Immature natural killer cell (primary cell): ENCODE data around the gene PDZD8. TPM values are rescaled to one million over a fixed set of nuclear protein-coding genes. Genes with fewer than 3 reads are reported as not detected.
A peak's percentile ranks its signal among the peaks of the same experiment; 100 is the strongest.
"Not testable (repeated sequence)": the region's sequence is repeated elsewhere in the genome, so short reads cannot be mapped to it uniquely, and the experiment has no call there.

ENCODE experiments used
- DNase-seq, 3 donors: peaks; one replicate each; pipeline ENCODE4 v3.0.0; 2022; ENCODE audit warnings: mixed read lengths in 1 of 3
- H3K27ac Mint-ChIP-seq, 6 donors: one replicate each; pipeline ENCODE4 v1.8.0; 2020; ENCODE audit warnings: mixed read lengths in 6 of 6, mild to moderate bottlenecking in 5 of 6, inconsistent platforms in 4 of 6, moderate library complexity in 3 of 6
- H3K27me3 Mint-ChIP-seq, 3 donors: one replicate each; pipeline ENCODE4 v1.8.0; 2020 to 2021; ENCODE audit warnings: low read depth in 3 of 3, mild to moderate bottlenecking in 3 of 3, mixed read lengths in 3 of 3, moderate library complexity in 3 of 3, inconsistent platforms in 1 of 3
- H3K36me3 Mint-ChIP-seq, 3 donors: one replicate each; pipeline ENCODE4 v1.8.0; 2020; ENCODE audit warnings: mixed read lengths in 3 of 3, inconsistent platforms in 2 of 3, mild to moderate bottlenecking in 2 of 3
- H3K4me1 Mint-ChIP-seq, 2 donors: one replicate each; pipeline ENCODE4 v1.8.0; 2020; ENCODE audit warnings: inconsistent platforms in 2 of 2, mild to moderate bottlenecking in 2 of 2, mixed read lengths in 2 of 2, moderate library complexity in 1 of 2
- H3K4me3 Mint-ChIP-seq, 5 donors: one replicate each; pipeline ENCODE4 v1.8.0; 2020; ENCODE audit warnings: mild to moderate bottlenecking in 5 of 5, mixed read lengths in 5 of 5, inconsistent platforms in 3 of 5, moderate library complexity in 3 of 5
- H3K9me3 Mint-ChIP-seq, 6 donors: one replicate each; pipeline ENCODE4 v1.8.0; 2020; ENCODE audit warnings: mild to moderate bottlenecking in 6 of 6, mixed read lengths in 6 of 6, inconsistent platforms in 4 of 6, moderate library complexity in 3 of 6
- polyA plus RNA-seq, 3 donors: library from polyadenylated mRNA; unstranded; fragments of 300-500 nt; fragmentation: Illumina TruSeq; gene quantifications; one replicate each; pipeline ENCODE4 v1.2.3, GENCODE V29; 2021

The PDZD8 gene
- polyA plus RNA-seq, 3 donors from 2014 or later = 9.7 to 23.7 (median 12.3) TPM

GRCh38 chr10:117290872-117291271 lies 84.4 kb downstream of the PDZD8 start:
- not testable (repeated sequence) for H3K27ac Mint-ChIP-seq, H3K36me3 Mint-ChIP-seq, H3K9me3 Mint-ChIP-seq, DNase-seq, H3K27me3 Mint-ChIP-seq, H3K4me3 Mint-ChIP-seq
- peaks cover 9 to 23% of the 10 kb centered on the region in 2 donors for H3K4me1 Mint-ChIP-seq

DNA sequence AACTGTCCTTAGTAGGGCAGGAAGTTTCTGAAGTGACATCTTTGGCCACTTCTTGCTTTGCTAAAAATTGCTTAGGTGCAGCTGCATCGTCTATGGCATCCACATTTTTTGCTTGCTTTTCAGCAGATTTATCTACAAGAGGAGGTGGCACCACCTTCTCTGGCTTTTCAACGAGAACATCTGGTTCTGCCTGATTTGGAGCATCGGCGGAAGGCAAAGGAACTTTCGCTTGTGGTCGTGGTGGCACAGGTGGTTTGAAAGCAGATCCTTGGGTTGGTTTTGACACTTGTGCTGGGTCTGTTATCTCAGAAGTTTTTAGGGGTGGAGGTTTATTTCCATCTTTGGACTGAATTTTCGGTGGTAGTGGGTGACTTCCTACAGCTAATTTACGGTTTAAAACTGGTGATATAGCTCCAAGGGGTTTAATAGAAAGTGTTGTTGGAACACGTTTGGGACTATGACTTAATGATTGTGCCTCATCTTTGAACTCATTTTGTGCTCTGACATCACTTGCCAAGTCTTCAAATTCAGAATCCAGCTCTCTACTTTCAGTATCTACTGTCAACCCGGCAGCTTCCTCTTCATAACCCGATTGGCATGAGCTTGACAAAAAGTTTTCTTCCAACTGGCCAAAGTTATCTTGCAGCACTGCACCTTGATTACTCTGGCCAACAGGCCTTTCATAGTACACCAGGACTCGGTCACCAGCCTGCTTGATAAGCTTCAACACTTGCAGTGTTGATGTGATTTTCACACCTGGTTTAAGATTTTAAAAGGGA lies 90.3 kb downstream of the PDZD8 start:
- Mint-ChIP-seq H3K27me3 (no peaks in the 10 kb centered on the region), H3K4me3 (peak overlapping the region in 4 of 5 donors; percentile 8 to 60 (median 35)), H3K4me1 (peaks cover 0 to 12% of the 10 kb centered on the region in 2 donors), H3K36me3 (peaks cover 13 to 20% (median 18%) of the 10 kb centered on the region in 3 donors), H3K9me3 (no peaks in the 10 kb centered on the region), H3K27ac (peak overlapping the region in 3 of 6 donors; percentile 13 to 36 (median 14))
- DNase-seq = peak in 2 of 3 donors; percentile 11 to 12

DNA sequence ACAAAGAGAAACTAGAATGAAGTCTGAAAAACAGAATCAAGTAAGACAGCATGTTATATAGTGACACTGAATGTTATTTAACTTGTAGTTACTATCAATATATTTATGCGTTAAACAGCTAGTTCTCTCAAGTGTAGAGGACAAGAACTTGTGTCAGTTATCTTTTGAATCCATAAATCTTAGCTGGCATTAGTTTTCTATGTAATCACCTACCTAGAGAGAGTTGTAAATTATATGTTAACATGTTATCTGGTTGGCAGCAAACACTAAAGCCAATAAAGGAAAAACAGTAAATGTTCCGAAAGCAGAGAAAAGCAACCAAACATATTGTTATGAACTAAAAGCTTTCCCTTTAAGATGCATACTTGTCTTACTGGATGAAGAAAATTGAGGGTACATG lies 97.6 kb downstream of the PDZD8 start:
- peaks cover 0 to 3% (median 0%) of the 10 kb centered on the region in 3 donors for H3K36me3 Mint-ChIP-seq
- no peaks in the 10 kb centered on the region for H3K27me3 Mint-ChIP-seq
- H3K27ac Mint-ChIP-seq = no peak overlapping the region
- H3K9me3 Mint-ChIP-seq = no peaks in the 10 kb centered on the region
- no peak overlapping the region for H3K4me3 Mint-ChIP-seq
- H3K4me1 Mint-ChIP-seq = no peaks in the 10 kb centered on the region
- DNase-seq = no peak

DNA sequence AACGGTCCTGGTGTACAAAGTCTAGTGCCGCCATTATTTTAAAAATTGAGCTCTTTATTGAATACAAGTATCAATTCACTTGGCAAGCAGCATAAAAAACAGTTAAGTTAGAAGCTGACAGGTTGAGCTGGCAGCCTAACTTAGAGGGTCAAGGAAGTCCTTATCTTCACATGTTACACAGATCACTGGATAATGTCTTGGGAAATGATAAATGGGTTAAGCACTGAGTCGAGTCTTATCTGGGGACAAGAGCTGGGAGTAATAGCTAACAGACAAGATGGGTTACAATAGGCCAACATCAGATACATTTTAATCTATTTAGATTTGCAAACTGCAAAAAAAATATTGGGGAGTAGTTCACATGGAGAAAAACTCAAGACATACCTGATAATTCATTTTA lies 100.1 kb downstream of the PDZD8 start:
- Mint-ChIP-seq H3K4me3 (no peak overlapping the region), H3K36me3 (peaks cover 0 to 3% (median 0%) of the 10 kb centered on the region in 3 donors), H3K9me3 (no peaks in the 10 kb centered on the region), H3K4me1 (no peaks in the 10 kb centered on the region), H3K27me3 (no peaks in the 10 kb centered on the region), H3K27ac (no peak overlapping the region)
- DNase-seq = no peak

DNA sequence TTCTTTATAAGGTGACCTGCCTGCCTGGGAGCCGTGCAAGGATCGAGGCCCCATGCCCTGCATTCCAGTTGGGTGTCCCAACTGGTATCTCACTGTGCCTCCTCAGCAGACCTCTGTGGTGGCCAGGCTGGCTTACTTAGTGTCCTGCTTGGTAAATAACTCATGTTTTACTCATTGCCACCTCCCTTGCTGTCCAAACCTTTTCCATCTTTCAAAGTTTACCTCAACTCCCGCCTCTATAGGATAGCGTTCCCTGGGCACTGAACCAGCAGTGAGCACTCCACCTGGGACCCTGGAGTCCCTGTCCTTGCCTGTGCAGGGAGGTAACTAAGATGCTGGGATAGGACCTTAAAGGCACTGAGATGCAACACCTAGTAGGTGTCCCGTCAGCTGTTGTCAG lies 100.7 kb downstream of the PDZD8 start:
- H3K27me3 Mint-ChIP-seq = no peaks in the 10 kb centered on the region
- no peaks in the 10 kb centered on the region for H3K9me3 Mint-ChIP-seq
- no peak for DNase-seq
- no peaks in the 10 kb centered on the region for H3K4me1 Mint-ChIP-seq
- no peak overlapping the region for H3K4me3 Mint-ChIP-seq
- H3K27ac Mint-ChIP-seq = no peak overlapping the region
- H3K36me3 Mint-ChIP-seq = peaks cover 0 to 3% (median 0%) of the 10 kb centered on the region in 3 donors

DNA sequence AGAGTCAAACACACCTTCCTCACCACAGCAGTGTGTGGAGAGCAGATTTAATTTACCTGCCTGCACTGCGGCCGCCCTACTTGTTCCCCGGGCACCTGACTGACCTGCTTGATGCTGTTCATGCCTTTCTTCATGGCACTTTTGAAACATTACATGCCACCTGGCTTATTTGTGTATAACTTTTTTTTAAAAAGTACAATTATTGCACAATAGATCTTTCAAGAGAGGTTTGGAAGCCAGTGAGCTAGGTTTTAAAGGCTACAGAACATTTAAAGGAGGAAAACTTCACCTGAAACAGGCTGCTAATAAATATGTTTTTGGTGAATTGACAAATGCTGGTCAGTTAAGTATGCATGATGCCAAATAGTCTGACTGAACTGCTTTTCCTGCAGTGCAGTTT lies 101.3 kb downstream of the PDZD8 start:
- no peak for DNase-seq
- no peaks in the 10 kb centered on the region for H3K27me3 Mint-ChIP-seq
- no peak overlapping the region for H3K4me3 Mint-ChIP-seq
- no peak overlapping the region for H3K27ac Mint-ChIP-seq
- H3K4me1 Mint-ChIP-seq = no peaks in the 10 kb centered on the region
- H3K36me3 Mint-ChIP-seq = peaks cover 0 to 3% (median 0%) of the 10 kb centered on the region in 3 donors
- H3K9me3 Mint-ChIP-seq = no peaks in the 10 kb centered on the region

DNA sequence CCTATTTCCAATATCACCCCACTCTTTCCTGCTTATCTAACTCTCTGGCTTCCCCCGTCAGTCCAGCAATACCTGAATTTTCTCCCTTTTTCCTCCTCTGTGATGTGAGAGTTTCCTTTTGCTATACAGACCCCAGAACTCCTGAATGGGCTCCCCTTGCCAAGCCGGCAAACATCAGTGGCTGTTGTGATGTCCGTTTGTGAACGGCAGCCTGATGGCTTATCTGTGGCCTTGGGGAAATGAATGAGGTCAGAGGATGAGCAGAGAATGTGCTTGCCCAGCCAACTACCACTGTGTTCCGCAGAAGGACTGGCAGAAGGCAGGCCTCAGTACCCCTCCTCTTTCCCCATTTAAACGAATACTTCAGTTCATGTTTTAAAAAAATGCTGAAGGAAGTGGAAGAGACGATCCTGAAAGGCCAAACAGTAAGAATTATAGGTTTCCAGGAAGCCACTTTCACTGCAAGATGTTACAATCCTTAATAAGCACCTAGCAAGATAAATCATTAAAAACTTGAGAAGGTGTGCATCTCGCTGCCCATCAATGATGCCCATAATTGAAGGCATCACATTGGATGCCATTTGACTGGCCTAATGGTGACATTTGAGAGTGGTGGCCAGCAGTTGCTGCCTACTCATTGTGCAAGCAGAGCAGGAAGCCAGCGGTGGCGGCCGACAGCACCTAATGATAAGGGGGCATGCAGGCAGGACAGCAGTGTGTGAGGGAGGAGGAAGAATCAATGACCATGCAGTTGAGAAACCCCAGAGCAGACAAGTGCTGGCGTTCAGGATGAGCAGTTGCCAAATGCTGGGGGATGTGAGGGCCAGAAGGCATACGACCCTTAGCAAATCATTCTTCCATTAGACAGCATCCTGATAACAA lies 102.8 kb downstream of the PDZD8 start:
- Mint-ChIP-seq H3K27ac (no peak overlapping the region), H3K9me3 (no peaks in the 10 kb centered on the region), H3K4me3 (no peak overlapping the region), H3K36me3 (peaks cover 0 to 3% (median 0%) of the 10 kb centered on the region in 3 donors), H3K27me3 (no peaks in the 10 kb centered on the region), H3K4me1 (no peaks in the 10 kb centered on the region)
- no peak for DNase-seq

DNA sequence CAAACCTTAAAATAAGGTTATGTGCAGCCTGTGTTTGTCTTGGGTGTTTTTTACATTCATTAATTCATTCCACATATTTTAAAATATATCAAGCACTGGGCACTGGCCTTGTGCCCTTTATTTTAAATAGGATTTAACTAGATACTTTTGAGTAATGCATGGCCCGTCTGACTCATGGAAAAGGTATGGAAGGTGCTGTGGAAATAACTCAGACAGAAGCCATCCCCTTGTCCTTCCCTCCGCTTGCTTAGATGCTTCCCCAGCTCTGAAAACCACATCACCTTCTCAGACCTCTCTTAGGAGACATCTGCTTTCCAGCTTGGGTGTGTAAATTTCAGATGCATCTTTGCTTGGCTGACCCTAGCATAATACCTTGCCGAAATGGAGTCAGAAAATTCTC lies 103.8 kb downstream of the PDZD8 start:
- no peaks in the 10 kb centered on the region for H3K27me3 Mint-ChIP-seq
- H3K4me3 Mint-ChIP-seq = no peak overlapping the region
- H3K36me3 Mint-ChIP-seq = peaks cover 0 to 3% (median 0%) of the 10 kb centered on the region in 3 donors
- no peaks in the 10 kb centered on the region for H3K4me1 Mint-ChIP-seq
- no peak for DNase-seq
- no peak overlapping the region for H3K27ac Mint-ChIP-seq
- H3K9me3 Mint-ChIP-seq = no peaks in the 10 kb centered on the region

GRCh38 chr10:117268907-117269306 lies 106.3 kb downstream of the PDZD8 start:
- no peak overlapping the region for H3K4me3 Mint-ChIP-seq

GRCh38 chr10:117268258-117268657 lies 107.0 kb downstream of the PDZD8 start:
- no peak overlapping the region for H3K4me3 Mint-ChIP-seq
- no peaks in the 10 kb centered on the region for H3K27me3 Mint-ChIP-seq
- H3K27ac Mint-ChIP-seq = no peak overlapping the region

More at GRCh38 chr10:117268907-117269306, 106.3 kb downstream of the PDZD8 start:
- H3K4me1 Mint-ChIP-seq = no peaks in the 10 kb centered on the region
- H3K27ac Mint-ChIP-seq = no peak overlapping the region
- no peaks in the 10 kb centered on the region for H3K36me3 Mint-ChIP-seq
- peaks cover 0 to 2% (median 0%) of the 10 kb centered on the region in 6 donors for H3K9me3 Mint-ChIP-seq
- no peaks in the 10 kb centered on the region for H3K27me3 Mint-ChIP-seq
- no peak for DNase-seq

GRCh38 chr10:117266812-117267211 lies 108.4 kb downstream of the PDZD8 start:
- no peak for DNase-seq
- Mint-ChIP-seq H3K4me1 (no peaks in the 10 kb centered on the region), H3K9me3 (peaks cover 0 to 2% (median 0%) of the 10 kb centered on the region in 6 donors), H3K4me3 (no peak overlapping the region), H3K27ac (no peak overlapping the region), H3K36me3 (no peaks in the 10 kb centered on the region), H3K27me3 (no peaks in the 10 kb centered on the region)

More at GRCh38 chr10:117268258-117268657, 107.0 kb downstream of the PDZD8 start:
- no peak for DNase-seq
- no peaks in the 10 kb centered on the region for H3K36me3 Mint-ChIP-seq
- peaks cover 0 to 2% (median 0%) of the 10 kb centered on the region in 6 donors for H3K9me3 Mint-ChIP-seq
- no peaks in the 10 kb centered on the region for H3K4me1 Mint-ChIP-seq

GRCh38 chr10:117266400-117266799 lies 108.8 kb downstream of the PDZD8 start:
- Mint-ChIP-seq H3K4me1 (no peaks in the 10 kb centered on the region), H3K9me3 (peaks cover 0 to 2% (median 0%) of the 10 kb centered on the region in 6 donors), H3K27ac (no peak overlapping the region), H3K27me3 (peaks cover 0 to under 1% (median 0%) of the 10 kb centered on the region in 3 donors), H3K36me3 (no peaks in the 10 kb centered on the region), H3K4me3 (no peak overlapping the region)
- DNase-seq = no peak

DNA sequence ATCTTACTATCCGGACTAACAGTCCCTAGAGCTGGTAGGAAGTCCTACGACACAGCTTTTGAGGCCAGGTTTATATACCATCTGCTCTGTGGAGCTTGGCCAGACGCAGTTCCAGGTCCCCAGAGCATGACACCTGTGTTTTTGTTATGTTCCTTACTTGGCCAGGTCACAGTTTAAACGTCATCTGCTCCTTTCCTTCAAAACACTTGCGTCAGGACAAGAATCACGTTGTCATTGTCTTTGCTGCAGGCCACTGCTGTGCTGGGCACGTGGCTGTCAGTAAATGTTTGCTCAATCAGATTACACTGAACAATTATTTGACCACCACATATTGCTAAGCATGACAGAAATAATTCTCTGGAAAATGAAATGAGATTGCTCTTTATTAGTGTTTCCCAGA lies 110.5 kb downstream of the PDZD8 start:
- Mint-ChIP-seq H3K27ac (no peak overlapping the region), H3K4me3 (no peak overlapping the region), H3K27me3 (peaks cover 0 to 9% (median 2%) of the 10 kb centered on the region in 3 donors), H3K9me3 (peaks cover 0 to 2% (median 0%) of the 10 kb centered on the region in 6 donors), H3K4me1 (peaks cover 6 to 8% of the 10 kb centered on the region in 2 donors), H3K36me3 (no peaks in the 10 kb centered on the region)
- DNase-seq = no peak

- H3K27ac Mint-ChIP-seq = no peak overlapping the region
- no peak overlapping the region for H3K4me3 Mint-ChIP-seq
- no peaks in the 10 kb centered on the region for H3K36me3 Mint-ChIP-seq
- no peak for DNase-seq
- H3K4me1 Mint-ChIP-seq = peaks cover 6 to 17% of the 10 kb centered on the region in 2 donors
- peaks cover 0 to 2% (median 0%) of the 10 kb centered on the region in 6 donors for H3K9me3 Mint-ChIP-seq
- H3K27me3 Mint-ChIP-seq = peaks cover 0 to 9% (median 5%) of the 10 kb centered on the region in 3 donors
Observed at GRCh38 chr10:117262903-117263293, 112.3 kb downstream of the PDZD8 start.
